Astrocyte (in vitro differentiated cells and primary cell): ENCODE data around the gene C19orf47. TPM values are rescaled to one million over a fixed set of nuclear protein-coding genes. Genes with fewer than 3 reads are reported as not detected.

Experiments used
- DNase-seq: peaks from one replicate; pipeline ENCODE4 v3.0.0-alpha.2; 2010; ENCODE audit warnings: low read depth
- FAIRE-seq: peaks from 2 replicates; lab custom pipeline; 2011; peaks lifted over from hg19 to GRCh38; lab: Jason Lieb, UNC
- H2AFZ ChIP-seq: 2 replicates; pipeline ENCODE4 v1.6.0; 2012; ENCODE audit warnings: low read depth, low read length, inconsistent platforms
- H3K27ac ChIP-seq: 2 replicates; pipeline ENCODE4 v1.5.1; 2011; ENCODE audit warnings: low read depth, low read length, inconsistent platforms
- H3K27me3 ChIP-seq: 2 replicates; pipeline ENCODE4 v1.6.0; 2011; ENCODE audit warnings: low read length, inconsistent platforms; ENCODE audit not compliant: insufficient read depth
- H3K36me3 ChIP-seq: 2 replicates; pipeline ENCODE4 v1.5.1; 2011; ENCODE audit warnings: low read length, inconsistent platforms; ENCODE audit not compliant: insufficient read depth
- H3K4me1 ChIP-seq: 2 replicates; pipeline ENCODE4 v1.5.1; 2011; ENCODE audit warnings: low read length, inconsistent platforms; ENCODE audit not compliant: insufficient read depth
- H3K4me2 ChIP-seq: 2 replicates; pipeline ENCODE4 v1.6.0; 2012; ENCODE audit warnings: low read length, inconsistent platforms
- H3K4me3 ChIP-seq: 2 replicates; pipeline ENCODE4 v1.5.1; 2011; ENCODE audit warnings: low read depth, mild to moderate bottlenecking, low read length, inconsistent platforms; ENCODE audit not compliant: insufficient read depth
- H3K79me2 ChIP-seq: 2 replicates; pipeline ENCODE4 v1.6.0; 2012; ENCODE audit warnings: mild to moderate bottlenecking, low read length, inconsistent platforms; ENCODE audit not compliant: insufficient read depth
- H3K9ac ChIP-seq: 2 replicates; pipeline ENCODE4 v1.6.0; 2012; ENCODE audit warnings: mild to moderate bottlenecking, low read length, inconsistent platforms
- H3K9me3 ChIP-seq: 2 replicates; pipeline ENCODE4 v1.5.1; 2012; ENCODE audit warnings: low read depth, mild to moderate bottlenecking, low read length, inconsistent platforms; ENCODE audit not compliant: insufficient read depth
- H4K20me1 ChIP-seq: 2 replicates; pipeline ENCODE4 v1.6.0; 2012; ENCODE audit warnings: low read length, inconsistent platforms; ENCODE audit not compliant: insufficient read depth
- H3K27ac Mint-ChIP-seq: one replicate; pipeline ENCODE4 v1.8.0; 2021; ENCODE audit warnings: mild to moderate bottlenecking, mixed read lengths; ENCODE audit not compliant: unreplicated experiment
- H3K27me3 Mint-ChIP-seq: one replicate; pipeline ENCODE4 v1.8.0; 2021; ENCODE audit warnings: low read depth, mixed read lengths; ENCODE audit not compliant: unreplicated experiment
- H3K36me3 Mint-ChIP-seq: one replicate; pipeline ENCODE4 v1.8.0; 2021; ENCODE audit warnings: low read depth, mixed read lengths; ENCODE audit not compliant: unreplicated experiment
- H3K4me1 Mint-ChIP-seq: one replicate; pipeline ENCODE4 v1.8.0; 2021; ENCODE audit warnings: low read depth, mixed read lengths; ENCODE audit not compliant: unreplicated experiment
- H3K4me3 Mint-ChIP-seq: one replicate; pipeline ENCODE4 v1.8.0; 2021; ENCODE audit warnings: mild to moderate bottlenecking, moderate library complexity, mixed read lengths; ENCODE audit not compliant: unreplicated experiment
- H3K9me3 Mint-ChIP-seq: one replicate; pipeline ENCODE4 v1.8.0; 2021; ENCODE audit warnings: mild to moderate bottlenecking, mixed read lengths; ENCODE audit not compliant: unreplicated experiment
- CTCF ChIP-seq: IDR thresholded peaks from 2 replicates; pipeline ENCODE4 v1.5.1; 2011; ENCODE audit warnings: low read depth, mild to moderate bottlenecking, inconsistent platforms, low read length, moderate library complexity; ENCODE audit not compliant: insufficient read depth
- EZH2 ChIP-seq: IDR thresholded peaks from 2 replicates; pipeline ENCODE4 v1.6.1; 2012; ENCODE audit warnings: mild to moderate bottlenecking, low read length, inconsistent platforms; ENCODE audit not compliant: insufficient read depth
- total RNA-seq: library from RNA; stranded (reverse); gene quantifications from 2 replicates; pipeline ENCODE4 v1.2.1, GENCODE V29; 2021

Gene C19orf47
- total RNA-seq, 1 donor from 2014 or later, result 20.6 TPM

- H3K9me3 ChIP-seq, result no peaks in the 10 kb centered on the region
- Mint-ChIP-seq H3K36me3 (peaks cover 2% of the 10 kb centered on the region), H3K4me1 (peaks cover 23% of the 10 kb centered on the region), H3K9me3 (peaks cover 2% of the 10 kb centered on the region), H3K27ac (no peak overlapping the region), H3K27me3 (no peaks in the 10 kb centered on the region), H3K4me3 (peak overlapping the region; percentile 99)
- H3K36me3 ChIP-seq, result no peaks in the 10 kb centered on the region
- peak overlapping the region; percentile 89 for H3K27ac ChIP-seq
- H2AFZ ChIP-seq, result no peak overlapping the region
- peaks cover 63% of the 10 kb centered on the region for H3K79me2 ChIP-seq
- no peaks in the 10 kb centered on the region for H3K27me3 ChIP-seq
- peaks cover 18% of the 10 kb centered on the region for H3K4me1 ChIP-seq
- peaks cover 55% of the 10 kb centered on the region for H4K20me1 ChIP-seq
- peak overlapping the region; percentile 100 for H3K4me2 ChIP-seq
- peak overlapping the region; percentile 93 for H3K4me3 ChIP-seq
- DNase-seq, result no peak
- no peak for TF ChIP-seq CTCF
- no peak for TF ChIP-seq EZH2
- H3K9ac ChIP-seq, result peak overlapping the region; percentile 99
- no peak for FAIRE-seq
Observed at GRCh38 chr19:40283414-40284250, 64.6 kb downstream of the C19orf47 start.

- no peak overlapping the region for H3K4me3 ChIP-seq
- H3K27ac Mint-ChIP-seq, result peak overlapping the region; percentile 3
Observed at GRCh38 chr19:40282920-40283319, 65.3 kb downstream of the C19orf47 start.

More at GRCh38 chr19:40282920-40283319, 65.3 kb downstream of the C19orf47 start:
- Histone ChIP-seq H3K9me3 (no peaks in the 10 kb centered on the region), H3K79me2 (peaks cover 70% of the 10 kb centered on the region), H3K27ac (no peak overlapping the region), H3K36me3 (no peaks in the 10 kb centered on the region), H3K9ac (peak overlapping the region; percentile 17), H2AFZ (no peak overlapping the region), H3K27me3 (no peaks in the 10 kb centered on the region), H3K4me1 (peaks cover 18% of the 10 kb centered on the region), H3K4me2 (peak overlapping the region; percentile 100), H4K20me1 (peaks cover 62% of the 10 kb centered on the region)
- TF ChIP-seq CTCF (no peak), EZH2 (no peak)
- Mint-ChIP-seq H3K9me3 (peaks cover 2% of the 10 kb centered on the region), H3K27me3 (no peaks in the 10 kb centered on the region), H3K4me3 (peak overlapping the region; percentile 99), H3K4me1 (peaks cover 29% of the 10 kb centered on the region), H3K36me3 (peaks cover 2% of the 10 kb centered on the region)
- no peak for FAIRE-seq
- DNase-seq, result peak; percentile 9
